ENCODE measurements around the gene NOTCH2. TPM values are rescaled to one million over a fixed set of nuclear protein-coding genes. Genes with fewer than 3 reads are reported as not detected.

NOTCH2 gene
- total and polyA plus RNA-seq, 8 donors, result 69.1 to 129 (median 82.2) TPM

GRCh38 chr1:119906927-119907652, 162.4 kb downstream of the NOTCH2 start:
- no peak for TF ChIP-seq CTCF (IDR thresholded peaks at IDR 0.05)

GRCh38 chr1:119903443-119903835, 166.0 kb downstream of the NOTCH2 start:
- Histone ChIP-seq H3K27me3 (no peaks in the 10 kb centered on the region), H3K4me1 (no peaks in the 10 kb centered on the region), H3K27ac (no peak overlapping the region), H3K9me3 (no peaks in the 10 kb centered on the region), H3K36me3 (no peaks in the 10 kb centered on the region), H3K4me3 (no peak overlapping the region)
- ATAC-seq (no peak), DNase-seq (no peak)
- intact Hi-C loops (cut with DNase I), result no loop called here
- TF ChIP-seq CTCF (IDR thresholded peaks at IDR 0.05), result no peak

More at GRCh38 chr1:119906927-119907652, 162.4 kb downstream of the NOTCH2 start:
- Histone ChIP-seq H3K9me3 (no peaks in the 10 kb centered on the region), H3K4me3 (no peak overlapping the region), H3K27ac (no peak overlapping the region), H3K27me3 (no peaks in the 10 kb centered on the region), H3K4me1 (no peaks in the 10 kb centered on the region), H3K36me3 (peaks cover 0 to 7% of the 10 kb centered on the region in 2 donors)
- ATAC-seq (no peak), DNase-seq (no peak)
- intact Hi-C loops (cut with DNase I), result no loop called here

DNA sequence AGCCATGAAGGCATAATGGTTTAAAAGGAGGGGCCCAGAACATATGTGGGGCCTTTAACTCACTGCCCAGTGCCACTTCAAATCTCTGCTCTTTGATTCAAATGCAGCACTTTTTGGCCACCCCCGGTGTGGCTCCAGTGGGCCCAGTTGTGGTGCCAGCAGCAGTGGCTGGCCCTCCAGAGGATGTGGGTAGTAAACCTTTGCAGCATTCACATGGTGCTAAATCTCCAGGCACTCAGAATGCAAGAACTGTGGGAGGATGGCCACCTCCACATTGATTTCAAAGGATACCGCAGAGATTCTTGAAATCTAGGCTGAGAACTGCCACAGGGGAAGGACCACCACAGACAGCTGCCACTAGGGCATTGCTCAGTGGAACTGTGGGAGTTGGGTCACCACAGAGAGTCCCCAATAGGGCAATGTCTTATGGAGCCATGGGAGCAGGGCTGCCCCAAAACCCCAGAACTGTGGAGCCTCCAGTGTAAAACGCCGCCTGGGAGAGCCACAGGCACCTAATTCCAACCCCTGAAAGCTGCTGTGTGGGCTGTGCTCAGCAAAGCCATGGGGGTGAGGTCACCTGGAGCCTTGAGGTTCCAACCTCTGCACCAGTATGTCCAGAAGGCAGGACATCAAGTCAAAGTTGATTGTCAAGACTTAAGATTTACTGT, 166.6 kb downstream of the NOTCH2 start:
- H3K4me3 ChIP-seq, result no peak overlapping the region
- H3K36me3 ChIP-seq, result no peaks in the 10 kb centered on the region
- intact Hi-C loops (cut with DNase I), result no loop called here
- H3K27ac ChIP-seq, result no peak overlapping the region
- ATAC-seq (no peak), DNase-seq (no peak)
- no peaks in the 10 kb centered on the region for H3K27me3 ChIP-seq
- no peak for TF ChIP-seq CTCF (IDR thresholded peaks at IDR 0.05)
- H3K4me1 ChIP-seq, result no peaks in the 10 kb centered on the region
- H3K9me3 ChIP-seq, result no peaks in the 10 kb centered on the region

- Histone ChIP-seq H3K4me1 (no peaks in the 10 kb centered on the region), H3K4me3 (no peak overlapping the region), H3K36me3 (no peaks in the 10 kb centered on the region), H3K27me3 (peaks cover 0 to 13% of the 10 kb centered on the region in 2 donors), H3K9me3 (no peaks in the 10 kb centered on the region), H3K27ac (no peak overlapping the region)
- ATAC-seq (no peak), DNase-seq (no peak)
- no peak for TF ChIP-seq CTCF (IDR thresholded peaks at IDR 0.05)
- intact Hi-C loops (cut with DNase I), result no loop called here
Observed at GRCh38 chr1:119898981-119899720, 170.3 kb downstream of the NOTCH2 start.

DNA sequence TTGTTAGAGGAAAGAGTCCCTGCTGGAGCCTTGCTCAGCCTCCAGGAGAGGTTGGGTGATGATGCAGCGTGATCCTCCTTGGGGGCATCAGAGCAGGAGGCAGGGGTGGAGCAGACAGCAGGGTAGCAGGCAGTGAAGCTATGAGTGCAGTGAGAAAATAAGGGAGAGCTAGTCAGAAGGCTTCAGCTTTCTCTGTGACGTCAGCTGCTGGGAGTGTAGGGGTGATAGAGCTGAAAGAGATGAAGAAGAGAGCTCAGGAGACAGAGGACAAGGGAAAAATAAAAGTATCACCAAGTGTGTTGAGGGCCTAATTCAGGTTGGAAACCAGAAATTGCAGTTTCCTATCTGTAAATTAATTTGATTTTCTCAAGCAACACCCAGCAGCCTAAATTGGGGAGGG, 170.9 kb downstream of the NOTCH2 start:
- no peak for TF ChIP-seq CTCF (IDR thresholded peaks at IDR 0.05)
- ATAC-seq, result no peak
- intact Hi-C loops (cut with DNase I), result no loop called here
- no peak overlapping the region for H3K27ac ChIP-seq
- H3K9me3 ChIP-seq, result no peaks in the 10 kb centered on the region
- no peaks in the 10 kb centered on the region for H3K4me1 ChIP-seq
- no peaks in the 10 kb centered on the region for H3K36me3 ChIP-seq
- peaks cover 0 to 13% of the 10 kb centered on the region in 2 donors for H3K27me3 ChIP-seq
- H3K4me3 ChIP-seq, result no peak overlapping the region
- no peak for DNase-seq

Measured in left lung (tissue), 10 donors.